ENCODE measurements around the gene TTLL8.

TTLL8 gene

DNA sequence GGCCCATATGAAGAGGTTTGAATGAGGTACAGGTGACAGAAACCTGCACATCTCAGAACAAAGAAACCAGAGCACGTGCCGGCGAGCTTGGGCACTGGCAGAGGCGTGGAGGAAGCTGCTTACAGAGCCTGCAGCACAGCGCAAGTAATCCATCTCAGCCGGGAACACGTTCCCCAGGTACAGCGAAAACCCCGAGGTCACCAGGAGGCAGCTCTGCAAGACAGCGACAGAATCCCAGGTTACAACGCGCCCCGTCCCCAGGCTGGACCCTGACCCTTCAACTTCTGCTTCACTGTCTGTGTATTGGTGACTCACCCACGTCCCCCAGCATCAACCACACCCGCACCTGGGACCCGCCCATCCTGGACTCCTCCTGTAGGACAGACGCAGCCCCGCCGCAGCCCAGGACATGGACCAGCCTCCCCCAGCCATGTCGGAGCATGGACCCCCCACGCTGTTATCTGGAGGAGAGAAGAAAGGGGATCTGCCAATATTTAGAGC is 24.9 kb upstream of the TTLL8 start:
- DNase-seq (ENCODE audit: low spot score), result no peak

DNA sequence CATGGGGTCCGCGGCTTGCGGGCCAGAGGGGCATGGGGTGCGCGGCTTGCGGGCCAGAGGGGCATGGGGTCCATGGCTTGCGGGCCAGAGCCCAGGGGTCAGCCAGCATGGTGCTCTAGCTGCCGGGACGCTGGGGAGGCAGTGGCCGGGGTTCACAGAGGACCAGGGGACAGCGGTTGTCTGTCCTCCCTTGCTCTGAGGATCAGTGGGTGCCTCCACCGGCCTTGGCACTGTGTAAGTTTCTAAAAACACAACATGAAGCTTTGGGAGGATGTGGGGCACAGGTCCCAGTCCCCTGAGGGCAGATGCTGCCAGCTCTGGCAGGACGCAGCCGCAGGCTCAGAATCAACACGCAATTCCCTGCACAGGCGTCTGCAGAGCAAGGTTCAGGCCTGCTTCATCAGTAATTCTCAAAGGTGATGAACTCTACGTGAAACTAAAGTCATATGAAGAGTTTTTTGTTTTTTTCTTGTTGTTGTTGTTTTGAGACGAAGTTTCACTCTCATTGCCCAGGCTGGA is 24.2 kb upstream of the TTLL8 start:
- no peak for DNase-seq (ENCODE audit: low spot score)

DNA sequence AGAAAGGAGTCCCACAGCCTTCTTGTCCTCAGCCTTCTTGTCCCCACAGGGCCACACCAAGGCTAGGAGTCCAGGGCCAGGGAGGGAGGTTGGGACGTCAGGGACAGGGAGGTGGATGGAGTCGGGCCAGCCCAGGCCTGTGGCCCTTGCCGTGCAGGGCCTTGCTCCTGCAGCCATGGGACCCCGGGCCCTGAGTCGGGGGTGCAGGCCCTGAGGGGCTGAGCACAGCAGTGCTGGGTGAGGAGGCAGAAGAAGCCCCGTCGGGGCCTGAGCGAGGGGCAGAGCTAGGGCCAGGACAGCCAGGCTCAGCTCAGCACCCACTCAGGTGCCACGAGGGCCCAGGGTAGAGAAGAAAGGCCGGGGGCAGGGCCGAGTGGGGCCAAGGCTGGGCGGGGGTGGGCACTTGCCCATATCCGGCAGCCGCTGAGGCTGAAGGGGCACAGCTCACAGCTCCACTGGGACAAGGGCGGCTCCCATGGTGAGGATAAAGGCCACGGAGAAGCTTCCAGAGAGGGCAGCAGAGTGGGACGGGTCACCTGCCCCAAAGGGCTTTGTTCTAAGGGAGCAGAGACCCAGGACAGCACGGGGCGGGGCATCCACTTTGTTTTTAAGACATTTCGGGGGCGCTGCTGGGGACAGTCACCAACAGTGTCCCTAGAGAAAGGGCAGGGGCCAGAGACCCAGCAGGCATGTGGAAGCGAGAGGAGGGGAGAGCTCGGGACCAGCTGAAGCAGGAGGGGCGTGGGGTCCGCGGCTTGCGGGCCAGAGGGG is 23.5 kb upstream of the TTLL8 start:
- no peak for DNase-seq (ENCODE audit: low spot score)

DNA sequence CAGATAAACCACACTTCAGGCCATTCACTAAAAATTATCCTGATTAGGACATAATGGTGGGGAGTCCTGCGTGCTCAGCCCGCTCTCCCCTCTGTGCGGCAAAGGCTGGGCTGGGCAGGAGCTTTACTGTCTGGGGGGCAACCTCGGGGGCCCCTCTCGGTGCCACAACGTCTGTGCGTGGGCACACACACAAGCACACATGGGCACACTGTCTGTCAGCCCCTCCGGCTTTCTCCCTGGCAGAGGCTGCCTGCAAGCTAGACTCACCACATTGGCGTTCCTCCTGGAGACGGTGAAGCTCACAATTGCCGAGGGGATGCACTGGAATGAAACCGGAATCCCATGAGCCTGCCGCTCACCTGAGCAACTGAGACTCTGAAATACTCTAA is 22.0 kb upstream of the TTLL8 start:
- DNase-seq (ENCODE audit: low spot score), result no peak

DNA sequence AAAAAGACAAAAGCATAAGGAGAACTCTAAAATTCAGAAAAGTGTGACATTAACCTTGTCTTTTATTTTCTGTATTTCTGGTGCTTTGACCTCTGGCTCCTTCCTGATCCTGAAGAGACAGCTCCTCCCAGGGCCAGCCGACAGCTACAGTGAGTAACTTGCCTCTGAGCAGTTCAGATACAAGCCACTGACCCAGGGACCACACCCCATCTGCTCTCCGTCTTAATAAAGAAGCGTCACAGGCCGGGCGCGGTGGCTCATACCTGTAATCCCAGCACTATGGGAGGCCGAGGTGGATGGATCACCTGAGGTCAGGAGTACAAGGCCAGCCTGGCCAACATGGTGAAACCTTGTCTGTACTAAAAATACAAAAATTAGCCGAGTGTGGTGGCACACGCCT is 20.7 kb upstream of the TTLL8 start:
- no peak for DNase-seq (ENCODE audit: low spot score)

DNA sequence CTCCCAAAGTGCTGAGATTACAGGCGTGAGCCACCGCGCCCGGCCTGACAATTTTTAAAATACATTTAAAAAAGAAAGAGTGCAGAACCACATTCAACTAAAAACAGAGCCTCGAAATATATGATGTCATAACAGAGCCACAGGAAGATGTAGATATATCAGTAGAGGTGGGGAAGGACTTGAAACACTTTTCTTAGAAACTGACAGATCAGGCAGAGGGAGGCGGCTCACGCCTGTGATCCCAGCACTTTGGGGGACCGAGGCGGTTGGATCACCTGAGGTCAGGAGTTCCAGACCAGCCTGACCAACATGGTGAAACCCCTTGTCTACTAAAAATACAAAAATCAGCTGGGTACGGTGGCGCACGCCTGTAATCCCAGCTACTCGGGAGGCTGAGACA is 20.1 kb upstream of the TTLL8 start:
- no peak for DNase-seq (ENCODE audit: low spot score)

DNA sequence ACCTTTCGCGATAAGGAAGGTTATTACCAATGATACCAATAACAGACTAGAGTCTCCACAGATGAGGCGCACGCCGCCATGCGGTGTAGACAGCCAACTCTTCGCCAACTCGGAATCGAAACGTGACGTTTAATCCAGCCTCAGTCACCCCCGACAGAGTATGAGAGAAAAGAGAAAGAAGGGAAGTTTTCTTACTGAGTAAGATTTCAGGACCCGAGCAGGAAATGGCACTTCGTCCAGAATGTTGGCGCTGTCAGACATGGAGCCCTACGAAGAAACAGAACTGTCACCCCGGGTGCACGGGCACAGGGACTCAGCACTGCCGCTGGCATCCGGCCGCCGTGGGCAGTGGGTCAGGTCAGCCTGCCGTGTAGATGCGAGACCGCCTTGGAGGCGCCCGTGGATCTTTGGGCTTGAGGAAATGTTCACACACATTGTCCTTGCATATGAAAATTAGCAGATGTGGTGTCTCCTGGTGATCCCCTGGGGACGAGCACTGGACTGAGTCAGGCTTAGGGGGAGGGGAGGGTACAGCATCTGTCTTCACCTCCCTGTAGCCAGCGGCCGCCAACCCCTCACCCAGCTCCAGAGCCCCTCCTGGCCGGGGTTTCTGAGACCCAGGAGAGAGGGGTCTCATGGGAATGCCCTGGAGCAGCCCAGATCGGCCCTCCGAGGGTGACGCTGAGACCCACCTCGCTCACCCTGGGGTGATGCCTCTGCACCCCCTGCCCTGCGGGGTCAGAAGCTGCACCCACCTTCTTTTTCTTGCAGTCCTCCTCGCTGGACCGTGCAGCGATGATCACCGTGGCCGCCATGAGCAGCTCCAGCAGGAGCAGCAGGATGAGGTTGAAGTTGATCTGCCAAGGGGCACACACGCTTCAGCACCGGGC is 18.8 kb upstream of the TTLL8 start:
- no peak for DNase-seq (ENCODE audit: low spot score)

DNA sequence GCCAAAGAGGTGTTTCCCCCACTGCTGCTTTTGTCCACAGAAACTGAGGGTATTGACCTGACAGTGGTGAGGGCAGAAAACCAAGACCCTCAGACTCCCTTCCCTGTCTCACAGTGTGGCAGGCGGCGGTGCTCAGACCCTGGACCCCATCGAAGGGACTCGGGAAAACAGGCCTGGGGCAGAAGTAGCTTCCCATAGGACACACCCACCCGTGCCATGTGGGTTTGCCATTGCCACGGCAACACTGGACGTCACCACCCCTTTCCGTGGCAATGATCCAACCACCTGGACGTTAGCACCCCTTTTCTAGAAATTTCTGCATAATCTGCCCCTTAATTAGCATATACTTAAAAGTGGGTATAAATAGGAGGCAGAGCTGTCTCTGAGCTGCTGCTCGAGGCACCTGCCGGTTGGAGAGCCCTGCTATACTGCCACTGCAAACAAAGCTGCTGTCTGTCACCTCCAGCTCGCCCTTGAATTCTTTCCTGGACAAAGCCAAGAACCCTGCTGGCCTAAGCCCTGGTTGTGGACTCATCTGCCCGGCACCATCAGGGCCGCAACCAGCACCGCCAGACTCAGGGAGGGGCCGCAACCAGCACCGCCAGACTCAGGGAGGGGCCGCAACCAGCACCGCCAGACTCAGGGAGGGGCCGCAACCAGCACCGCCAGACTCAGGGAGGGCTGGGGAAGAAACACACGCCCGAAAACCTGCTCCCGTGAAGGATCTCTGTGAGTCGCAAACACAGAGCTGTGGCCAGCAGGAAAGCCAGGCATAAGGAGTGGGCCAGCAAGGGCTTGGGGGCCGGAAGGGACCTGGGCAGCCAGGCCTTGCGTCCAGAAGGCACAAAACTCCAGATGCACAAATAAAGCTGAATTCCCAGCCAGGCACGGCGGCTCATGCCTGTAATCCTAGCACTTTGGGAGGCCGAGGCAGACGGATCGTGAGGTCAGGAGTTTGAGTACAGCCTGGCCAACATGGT is 16.7 kb upstream of the TTLL8 start:
- no peak for DNase-seq (ENCODE audit: low spot score)

DNA sequence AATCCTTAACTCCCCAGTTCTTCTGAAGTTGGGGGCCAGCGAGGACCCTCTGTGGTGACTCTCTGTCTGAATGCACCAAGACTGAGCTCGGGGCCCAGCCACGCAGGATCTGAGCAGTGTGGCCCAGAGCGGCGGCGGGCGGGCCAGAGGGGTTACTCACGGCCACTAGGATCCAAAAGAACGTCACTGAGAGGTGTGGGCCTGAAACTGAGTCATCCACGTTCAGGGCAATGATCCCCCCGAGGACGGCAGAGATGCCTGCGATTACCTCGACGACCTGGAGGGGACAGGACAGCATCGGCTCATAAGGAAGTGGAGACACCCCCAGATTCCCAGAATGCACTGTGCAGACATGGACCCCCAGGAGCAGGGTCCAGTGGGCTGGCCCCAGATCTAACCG is 16.0 kb upstream of the TTLL8 start:
- DNase-seq (ENCODE audit: low spot score), result no peak

DNA sequence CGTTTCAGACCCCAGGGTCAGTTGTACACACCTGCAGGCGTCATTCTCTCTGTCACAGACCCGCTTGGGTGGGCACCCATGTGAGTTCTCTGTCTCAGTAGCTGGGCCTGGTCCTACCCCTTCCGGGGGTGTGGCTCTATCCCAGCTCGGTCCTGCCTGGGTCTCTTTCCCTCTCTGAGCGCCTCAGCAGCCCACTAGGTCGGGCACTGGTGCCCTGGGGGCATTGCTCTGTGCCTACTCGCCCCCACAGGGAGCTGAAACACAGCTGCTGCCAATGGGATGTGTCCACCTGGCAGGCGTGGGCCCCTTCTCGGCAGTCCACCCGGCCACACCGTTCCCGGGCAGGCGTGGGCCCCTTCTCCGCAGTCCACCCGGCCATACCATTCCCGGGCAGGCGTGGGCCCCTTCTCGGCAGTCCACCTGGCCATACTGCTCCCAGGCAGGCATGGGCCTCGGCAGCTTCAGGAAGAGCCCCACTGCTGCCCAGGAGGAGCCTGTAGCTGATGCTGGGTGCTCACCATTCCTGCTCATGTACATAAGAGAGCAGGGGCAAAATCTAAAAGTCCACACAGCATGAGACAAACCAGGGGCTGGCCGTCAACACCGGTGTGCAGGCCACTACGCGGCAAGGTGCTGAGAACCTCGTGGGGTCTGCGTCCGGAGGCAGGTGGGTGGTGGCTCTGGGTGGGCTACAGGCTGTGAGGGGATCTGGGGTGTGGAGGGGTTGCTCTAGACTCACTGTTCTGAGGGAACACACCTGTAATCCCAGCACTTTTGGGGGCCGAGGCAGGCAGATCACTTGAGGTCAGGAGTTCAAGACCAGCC is 14.8 kb upstream of the TTLL8 start:
- DNase-seq (ENCODE audit: low spot score), result no peak

DNA sequence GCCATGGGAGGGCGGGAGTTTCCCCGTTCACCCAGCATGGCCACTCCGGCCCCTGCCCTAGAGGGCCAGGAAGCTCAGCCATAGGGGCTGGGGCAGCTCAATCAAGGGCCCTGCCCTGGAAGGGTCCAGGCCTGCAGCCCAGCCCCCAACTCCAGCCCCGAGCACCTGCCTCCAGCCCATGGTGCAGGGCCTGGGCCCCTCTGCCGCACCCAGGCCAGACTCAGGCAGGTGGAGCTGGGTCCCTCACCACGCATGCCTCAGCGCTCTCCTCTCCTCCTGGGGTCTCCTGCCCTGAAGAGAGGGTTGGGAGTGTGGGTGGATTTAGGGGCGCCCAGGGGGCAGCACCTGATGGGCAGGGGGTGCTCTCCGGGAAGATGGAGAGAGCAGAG is 14.1 kb upstream of the TTLL8 start:
- no peak for DNase-seq (ENCODE audit: low spot score)

DNA sequence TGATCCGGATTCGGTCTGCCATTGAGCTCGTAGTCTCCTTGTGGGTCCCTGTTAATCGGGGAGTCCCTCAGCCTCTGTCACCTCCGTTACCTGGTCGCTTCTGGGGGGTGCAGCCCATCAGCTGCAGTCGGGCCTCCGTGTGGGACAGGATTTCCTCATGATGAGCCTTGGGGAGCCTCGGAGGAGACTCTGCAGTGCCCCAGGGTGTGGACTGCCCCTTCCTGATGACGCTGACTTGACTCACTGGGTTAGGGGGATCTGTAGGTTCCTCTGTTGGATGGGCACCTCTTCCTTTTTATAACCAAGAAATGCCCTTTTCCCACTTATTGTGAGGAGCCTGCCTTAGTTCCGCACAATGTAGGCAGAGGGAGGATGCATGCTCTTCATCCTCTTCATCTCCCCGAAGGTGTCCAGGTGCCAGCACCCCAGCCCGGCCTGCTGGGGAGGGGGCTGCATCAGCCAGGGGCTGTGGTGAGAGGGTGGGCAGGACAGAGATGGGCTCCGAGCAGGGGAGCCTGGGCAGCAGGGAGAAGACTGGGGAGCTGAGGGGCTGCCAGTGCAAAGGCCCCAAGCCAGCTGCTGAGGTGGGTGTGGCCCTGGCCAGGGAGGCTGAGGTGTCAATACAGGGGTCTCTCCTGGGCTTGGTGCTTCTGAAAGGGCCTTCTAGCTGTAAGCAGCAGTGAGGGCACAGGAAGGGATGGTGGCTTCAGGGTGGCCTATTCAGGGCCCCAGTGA is 13.5 kb upstream of the TTLL8 start:
- DNase-seq (ENCODE audit: low spot score), result no peak

DNA sequence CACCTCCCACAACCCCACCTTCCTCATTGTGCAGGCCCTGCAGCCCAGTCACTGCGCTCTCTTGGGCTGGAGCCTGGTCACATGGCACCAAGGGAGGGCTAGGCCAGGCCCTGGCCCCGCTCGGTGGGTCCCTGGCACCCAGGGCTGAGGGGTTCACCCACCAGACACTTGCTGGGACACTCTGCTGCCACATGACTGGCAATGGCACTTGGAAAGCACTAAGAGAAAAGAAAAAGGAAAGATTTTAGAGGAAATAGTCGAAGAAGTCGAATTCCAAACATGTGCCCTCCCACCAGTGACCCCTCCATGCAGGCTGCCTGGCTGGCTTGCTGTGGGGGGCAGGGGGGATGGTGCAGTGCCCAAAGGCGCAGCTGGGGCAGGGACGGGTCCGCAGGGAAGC is 12.3 kb upstream of the TTLL8 start:
- no peak for DNase-seq (ENCODE audit: low spot score)

DNA sequence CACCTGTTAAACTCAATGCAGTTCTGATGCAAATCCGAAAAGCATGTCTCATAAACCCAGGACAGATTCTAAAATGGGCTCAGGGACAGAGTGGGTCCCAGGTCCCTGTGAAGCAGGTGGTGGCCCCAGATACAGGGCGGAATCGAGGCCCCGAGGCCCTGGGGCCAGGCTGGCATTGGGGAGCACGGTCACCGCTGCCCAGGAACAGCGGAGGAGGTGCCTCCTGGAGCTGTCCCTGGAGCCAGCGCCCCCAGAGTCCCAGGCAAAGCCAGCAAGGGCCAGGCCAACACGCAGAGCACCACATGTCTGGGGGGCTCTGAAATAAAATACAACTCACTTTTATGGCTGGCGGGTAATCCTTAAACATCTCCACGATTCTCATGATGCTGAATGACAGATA is 10.0 kb upstream of the TTLL8 start:
- no peak for DNase-seq (ENCODE audit: low spot score)

DNA sequence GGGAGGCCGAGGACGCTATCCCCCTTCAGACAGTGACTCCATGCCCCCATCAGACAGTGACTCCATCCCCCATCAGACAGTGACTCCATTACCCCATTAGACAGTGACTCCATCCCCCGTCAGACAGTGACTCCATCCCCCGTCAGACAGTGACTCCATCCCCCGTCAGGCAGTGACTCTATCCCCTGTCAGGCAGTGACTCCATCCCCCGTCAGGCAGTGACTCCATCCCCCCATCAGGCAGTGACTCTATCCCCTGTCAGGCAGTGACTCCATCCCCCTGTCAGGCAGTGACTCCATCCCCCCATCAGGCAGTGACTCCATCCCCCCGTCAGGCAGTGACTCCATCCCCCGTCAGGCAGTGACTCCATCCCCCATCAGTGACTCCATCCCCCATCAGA is 9.1 kb upstream of the TTLL8 start:
- DNase-seq (ENCODE audit: low spot score), result no peak

DNA sequence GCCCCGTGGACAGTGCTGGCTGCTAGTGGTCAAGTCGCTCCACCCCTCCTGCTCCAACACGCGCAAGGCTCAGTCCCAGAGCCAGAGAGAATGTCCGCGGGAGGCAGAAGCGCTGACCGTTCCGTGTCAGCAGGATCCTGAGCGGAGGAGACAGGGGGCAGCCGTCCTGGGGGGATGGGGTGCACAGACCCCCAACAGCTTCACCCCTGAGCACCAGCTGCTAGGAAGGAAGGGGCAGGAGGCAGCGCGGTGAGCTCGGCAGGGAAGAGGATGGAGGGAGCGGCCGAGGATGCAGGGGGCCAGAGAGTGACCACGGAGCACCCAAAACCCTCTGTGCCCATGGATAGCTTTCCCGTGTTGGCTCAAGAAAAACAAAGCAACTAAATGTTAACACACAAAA is 6.4 kb upstream of the TTLL8 start:
- no peak for DNase-seq (ENCODE audit: low spot score)

DNA sequence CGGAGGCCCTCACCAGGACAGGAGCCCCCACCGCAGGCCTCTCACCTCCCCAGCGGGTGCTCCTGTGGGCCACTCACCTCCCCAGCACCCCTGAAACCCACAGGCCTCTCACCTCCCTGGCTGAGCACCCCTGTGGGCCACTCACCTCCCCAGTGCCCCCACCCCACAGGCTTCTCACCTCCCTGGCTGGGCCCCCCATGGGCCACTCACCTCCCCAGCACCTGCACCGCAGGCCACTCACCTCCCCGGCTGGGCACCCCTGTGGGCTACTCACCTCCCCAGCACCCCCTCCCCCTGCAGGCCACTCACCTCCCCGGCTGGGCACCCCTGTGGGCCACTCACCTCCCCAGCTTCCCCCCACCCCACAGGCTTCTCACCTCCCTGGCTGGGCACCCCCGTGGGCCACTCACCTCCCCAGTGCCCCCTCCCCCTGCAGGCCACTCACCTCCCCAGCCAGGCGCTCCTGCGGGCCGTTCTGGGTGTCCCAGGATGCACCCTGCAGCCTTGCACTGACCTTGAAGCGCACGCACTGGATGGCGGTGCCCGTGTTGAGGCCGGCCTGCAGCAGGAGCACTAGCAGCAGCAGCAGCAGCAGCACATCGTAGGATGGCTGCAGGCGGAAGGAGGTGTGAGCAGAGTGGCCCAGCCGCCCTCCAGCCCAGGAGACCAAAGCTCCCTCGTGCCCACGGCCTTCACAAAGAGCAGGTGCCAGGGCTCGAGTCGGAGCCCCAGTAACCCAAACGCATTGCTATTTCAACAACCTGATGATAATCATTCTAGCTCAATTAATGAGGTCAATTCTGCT is 5.7 kb upstream of the TTLL8 start:
- no peak for DNase-seq (ENCODE audit: low spot score)

DNA sequence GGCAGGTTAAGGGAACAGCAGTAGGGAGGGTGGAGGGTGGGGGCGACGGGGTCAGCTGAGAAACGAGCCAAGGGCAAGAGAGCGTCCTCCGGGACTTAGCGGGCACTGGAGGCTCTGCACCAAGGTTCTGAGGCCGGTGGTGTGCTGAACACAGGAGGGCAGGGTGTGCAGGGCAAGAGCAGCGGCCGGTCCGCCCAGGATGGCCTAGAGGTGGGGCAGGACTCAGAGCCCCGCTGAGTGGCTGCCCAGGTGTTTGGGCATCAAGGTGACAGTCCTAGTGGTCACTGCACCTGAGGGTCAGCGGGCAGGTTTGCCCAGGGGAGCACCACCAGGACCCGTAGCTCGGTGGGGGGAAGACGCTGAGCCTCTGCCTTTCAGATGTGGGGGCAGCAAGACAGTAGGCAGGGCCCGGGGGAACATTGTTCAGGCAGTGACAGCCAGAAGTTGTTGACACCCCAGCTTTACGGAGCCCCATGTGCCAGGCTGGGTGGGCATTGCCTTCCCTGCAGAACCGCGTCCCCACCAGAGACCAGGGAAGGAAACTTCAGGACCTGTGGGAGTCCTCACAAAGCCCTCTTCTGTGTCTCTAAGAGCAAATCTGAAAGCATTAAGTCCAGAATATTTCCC is 4.5 kb upstream of the TTLL8 start:
- no peak for DNase-seq (ENCODE audit: low spot score)

DNA sequence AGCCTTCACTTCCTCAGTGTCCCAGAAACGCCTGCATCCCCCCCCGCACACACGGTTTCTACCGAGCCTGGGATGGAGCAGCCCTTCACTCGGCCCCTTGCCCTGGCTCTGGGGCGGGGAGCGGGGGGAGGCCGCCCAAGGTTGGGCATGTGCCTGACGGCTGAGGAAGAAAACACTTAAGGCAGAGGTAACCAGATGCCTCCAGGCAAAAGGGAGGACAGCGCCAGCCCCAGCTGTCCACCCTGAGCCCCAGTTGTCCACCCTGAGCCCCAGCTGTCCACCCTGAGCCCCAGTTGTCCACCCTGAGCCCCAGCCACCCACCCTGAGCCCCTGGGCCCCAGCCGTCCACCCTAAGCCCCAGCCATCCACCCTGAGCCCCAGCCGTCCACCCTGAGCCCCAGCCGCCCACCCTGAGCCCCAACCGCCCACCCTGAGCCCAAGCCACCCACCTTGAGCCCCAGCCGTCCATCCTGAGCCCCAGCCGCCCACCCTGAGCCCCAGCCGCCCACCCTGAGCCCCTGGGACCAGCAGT is 3.8 kb upstream of the TTLL8 start:
- no peak for DNase-seq (ENCODE audit: low spot score)

All from globus pallidus (tissue), 1 donor.